GM21786 (cell line): Measurements from ENCODE around the gene CCDC33.

Experiments used
- ATAC-seq: cut with Tn5 transposase; IDR thresholded peaks from one replicate; pipeline ENCODE4 v1.9.1; 2021; ENCODE audit not compliant: unreplicated experiment

CCDC33 gene

DNA sequence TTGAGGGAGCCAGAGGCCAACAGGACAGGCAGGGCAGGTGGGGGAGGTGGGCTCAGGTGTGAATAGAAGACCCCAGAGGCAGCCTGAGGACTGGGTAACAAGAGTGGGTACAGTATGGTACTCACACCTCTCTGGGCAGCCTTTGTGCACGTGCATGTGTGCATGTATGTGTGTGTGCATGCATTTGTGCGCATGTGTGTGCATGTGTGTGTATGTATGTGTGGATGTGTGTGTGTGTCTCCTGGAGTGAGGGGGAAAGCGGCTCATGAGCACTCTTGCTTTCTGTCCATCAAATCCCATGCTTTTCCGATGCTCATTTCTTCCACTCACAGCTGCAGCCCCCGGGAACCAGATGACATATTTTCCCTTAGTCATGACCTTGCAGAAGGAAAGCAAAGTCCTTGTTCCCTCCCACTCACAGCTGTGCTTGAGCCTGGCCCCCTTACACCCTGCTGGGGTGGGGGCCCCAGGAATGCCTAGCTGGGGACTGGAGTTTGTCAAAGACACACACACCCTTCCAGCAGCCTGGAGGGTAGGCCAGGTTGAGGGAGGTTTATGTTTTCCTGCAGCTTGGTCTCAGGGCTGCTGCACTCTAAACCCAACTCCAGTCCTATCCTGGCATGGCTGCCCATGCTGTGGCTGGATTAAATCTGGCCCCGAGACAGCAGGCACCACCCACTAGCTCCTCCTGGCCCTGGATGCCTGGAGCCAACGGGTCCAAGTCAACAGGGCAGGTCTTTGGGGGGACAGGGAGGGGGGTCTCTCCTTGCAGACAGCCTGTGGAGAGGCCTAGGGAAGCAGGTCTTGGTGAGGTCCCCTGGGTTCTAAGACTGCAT is 22.5 kb downstream of the CCDC33 start:
- no peak for ATAC-seq

GRCh38 chr15:74259292-74259648 is 23.1 kb downstream of the CCDC33 start:
- no peak for ATAC-seq

DNA sequence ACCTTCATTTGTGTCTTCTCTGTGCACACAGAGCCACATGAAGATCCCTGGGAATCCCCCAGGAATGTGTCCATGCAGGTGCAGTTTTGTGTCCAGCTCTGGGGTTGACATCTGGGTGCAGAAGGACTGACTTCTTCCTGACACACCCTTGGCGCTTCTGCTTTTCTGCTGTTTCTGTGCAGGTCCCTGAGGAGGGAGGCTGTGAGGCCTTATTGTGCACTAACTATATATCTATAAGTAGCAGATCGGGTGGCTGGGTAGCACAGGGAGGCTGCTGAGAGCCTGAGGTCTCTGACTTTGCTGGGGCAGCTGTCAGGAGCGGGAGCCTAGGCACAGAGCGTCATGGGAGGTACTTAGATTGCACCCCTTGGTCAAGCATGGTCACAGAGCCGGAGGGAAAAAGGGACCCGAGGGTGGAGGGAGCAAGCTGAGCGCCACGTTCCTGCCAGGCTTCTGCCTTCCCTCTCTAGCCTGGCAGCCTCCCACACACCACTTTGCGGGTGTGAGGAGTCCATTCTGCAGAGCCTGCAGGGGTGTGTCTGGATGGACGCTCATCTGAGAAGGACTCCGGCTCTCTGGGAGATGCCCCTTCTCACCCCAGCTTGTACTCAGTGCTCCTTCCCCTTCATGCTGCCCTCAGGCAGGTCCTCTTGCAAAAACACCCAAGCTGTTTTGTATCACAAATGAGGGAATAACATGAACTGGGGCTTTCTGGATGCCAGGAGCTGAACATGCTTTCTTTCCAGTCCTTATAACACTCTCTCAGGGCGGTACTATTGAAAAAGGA is 23.9 kb downstream of the CCDC33 start:
- ATAC-seq = no peak

DNA sequence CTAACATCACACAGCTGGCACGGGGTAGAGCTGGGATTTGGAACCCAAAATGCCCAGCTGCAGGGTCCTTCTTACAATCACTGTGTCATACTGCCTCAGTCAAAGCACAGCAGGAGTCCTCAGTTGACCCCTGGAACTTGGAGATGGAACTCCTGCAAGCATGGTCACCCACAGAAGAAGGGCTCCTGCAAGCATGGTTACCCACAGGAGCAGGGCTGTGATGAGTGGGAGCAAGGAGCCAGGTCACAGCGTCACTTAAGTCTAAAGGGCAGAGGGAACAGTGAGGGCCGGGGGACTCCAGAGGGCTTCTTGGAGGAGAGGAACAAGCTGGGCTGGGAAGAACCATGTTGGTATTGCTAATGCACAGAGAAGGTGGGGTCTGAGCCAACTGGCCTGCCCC is 24.9 kb downstream of the CCDC33 start:
- ATAC-seq = no peak

DNA sequence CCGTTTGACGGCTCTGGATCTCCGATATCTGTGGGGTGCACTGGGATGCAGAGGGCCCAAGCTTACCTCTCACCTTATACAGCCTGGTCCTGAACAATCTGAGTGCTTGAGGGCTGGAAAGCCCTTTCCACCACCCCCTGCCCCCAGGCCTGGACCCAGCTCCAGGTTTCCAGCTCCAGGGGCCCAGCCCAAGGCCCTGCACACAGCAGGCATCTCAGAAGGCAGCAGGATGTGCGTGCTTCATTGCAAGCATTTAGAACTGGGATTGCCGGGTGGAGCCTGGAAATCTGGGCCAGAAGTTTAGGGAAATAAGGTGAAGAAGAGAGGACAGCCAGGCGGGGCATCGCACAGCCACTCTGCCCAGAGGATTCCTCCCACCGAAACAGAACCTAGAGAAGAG is 25.6 kb downstream of the CCDC33 start:
- no peak for ATAC-seq

DNA sequence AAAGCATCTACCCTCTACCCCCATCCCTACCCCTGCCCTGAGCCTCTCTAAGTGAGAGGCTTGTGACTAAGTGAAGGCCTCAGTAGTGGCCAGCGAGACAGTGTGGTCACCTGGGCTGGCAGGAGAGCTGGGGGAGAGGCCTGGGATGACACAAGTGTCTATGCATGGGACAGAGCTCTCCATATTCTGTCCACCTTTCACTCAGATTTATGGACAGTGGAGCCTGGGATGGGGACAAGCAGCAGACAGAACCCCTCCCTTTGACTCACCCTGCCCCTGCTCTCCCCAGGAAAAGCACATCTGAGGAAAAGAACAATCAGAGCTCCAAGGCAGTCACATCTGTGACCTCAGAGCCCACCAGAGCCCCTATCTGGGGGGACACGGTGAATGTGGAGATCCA is 26.0 kb downstream of the CCDC33 start:
- no peak for ATAC-seq

DNA sequence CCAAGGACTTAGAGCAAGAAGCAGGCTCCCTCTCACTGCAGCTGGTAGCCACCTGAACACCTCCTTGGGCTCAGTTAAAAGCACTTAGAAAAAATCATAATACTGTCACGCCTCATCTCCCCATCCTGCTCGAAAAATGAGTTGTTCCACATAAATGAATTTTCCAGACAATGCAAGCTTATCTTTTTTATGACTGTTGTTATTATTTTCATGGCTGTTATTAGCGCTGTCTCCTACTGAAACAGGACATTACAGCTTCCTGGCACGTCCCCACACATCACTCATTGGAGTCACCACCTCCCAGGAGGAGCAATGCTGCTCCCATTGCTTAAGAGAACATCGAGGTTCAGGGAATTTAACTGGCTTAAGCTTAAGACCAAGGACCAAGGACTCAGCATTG is 26.5 kb downstream of the CCDC33 start:
- ATAC-seq = no peak

DNA sequence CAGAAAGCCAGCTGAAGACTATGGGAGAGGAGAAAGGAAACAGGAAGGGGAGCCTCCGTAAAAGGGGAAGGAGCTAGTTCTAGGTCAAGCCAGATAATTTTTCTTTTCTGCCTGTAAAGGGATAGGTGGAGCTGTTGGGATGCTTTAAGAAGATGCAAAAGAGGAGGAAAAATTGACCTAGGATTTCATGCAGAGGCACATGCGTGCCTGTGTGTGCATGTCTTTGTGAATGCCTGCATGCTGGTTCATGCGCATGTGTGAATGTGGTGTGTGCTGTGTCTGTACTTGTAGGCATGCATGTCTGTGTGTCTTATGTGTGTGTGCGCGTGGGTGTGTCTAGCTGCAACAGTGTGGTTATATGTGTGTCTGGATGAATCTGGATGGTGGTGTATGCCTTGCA is 27.3 kb downstream of the CCDC33 start:
- ATAC-seq = no peak

DNA sequence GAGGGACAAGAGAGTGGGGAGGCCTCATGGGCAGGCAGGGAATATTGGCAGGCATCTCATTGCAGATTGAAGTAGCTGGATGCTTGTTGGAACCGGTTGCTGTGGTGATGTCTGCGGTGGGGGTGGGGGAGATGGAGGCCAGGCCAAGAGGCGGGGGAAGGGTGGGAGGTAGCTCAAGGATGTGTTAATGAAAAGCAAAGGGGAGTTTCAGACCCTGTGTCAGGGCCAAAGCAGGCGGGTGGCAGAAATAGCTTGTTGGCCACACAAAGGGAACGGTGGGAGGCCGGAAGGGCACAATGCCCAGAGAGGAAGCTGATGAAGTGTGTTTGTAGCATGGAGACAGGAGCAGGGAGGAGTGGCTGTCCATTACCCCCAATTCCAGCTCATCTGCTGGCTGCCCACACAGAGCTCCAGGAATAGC is 28.0 kb downstream of the CCDC33 start:
- ATAC-seq = no peak

GRCh38 chr15:74265046-74265639 is 29.0 kb downstream of the CCDC33 start:
- no peak for ATAC-seq

- no peak for ATAC-seq
These were observed 31.9 kb downstream of the CCDC33 start for GRCh38 chr15:74268020-74268419.

DNA sequence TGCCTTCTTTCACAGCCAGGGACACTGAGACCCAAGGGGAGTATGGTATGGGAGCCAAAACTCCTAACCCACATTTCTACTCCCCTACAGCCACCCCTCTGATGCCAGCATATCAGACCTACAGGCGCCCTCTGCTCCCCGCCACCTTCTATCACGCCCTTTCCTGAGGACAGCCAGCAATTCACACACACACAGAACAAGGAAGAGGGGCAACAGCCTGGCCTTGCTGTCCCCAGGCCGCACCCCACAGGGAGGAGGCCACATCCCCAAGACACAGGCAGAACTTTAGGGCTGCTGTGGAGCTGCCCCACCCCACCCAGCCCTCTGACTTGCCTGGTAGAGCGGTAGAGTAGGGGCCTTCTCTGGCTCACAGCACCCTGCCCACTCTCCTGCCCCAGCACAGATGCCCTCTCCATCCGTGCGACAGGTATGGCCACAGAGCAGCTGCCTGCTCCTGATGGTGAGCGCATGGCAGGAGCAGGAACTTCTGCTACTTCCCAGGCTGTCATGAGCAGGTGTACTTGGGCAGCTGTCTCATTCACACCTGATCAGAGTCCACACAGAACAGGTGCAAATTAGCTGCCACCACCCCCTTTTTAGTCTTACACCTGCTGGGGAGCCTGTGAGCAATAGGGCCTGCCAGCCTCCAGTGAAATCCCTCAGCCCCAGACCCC is 33.4 kb downstream of the CCDC33 start:
- no peak for ATAC-seq

DNA sequence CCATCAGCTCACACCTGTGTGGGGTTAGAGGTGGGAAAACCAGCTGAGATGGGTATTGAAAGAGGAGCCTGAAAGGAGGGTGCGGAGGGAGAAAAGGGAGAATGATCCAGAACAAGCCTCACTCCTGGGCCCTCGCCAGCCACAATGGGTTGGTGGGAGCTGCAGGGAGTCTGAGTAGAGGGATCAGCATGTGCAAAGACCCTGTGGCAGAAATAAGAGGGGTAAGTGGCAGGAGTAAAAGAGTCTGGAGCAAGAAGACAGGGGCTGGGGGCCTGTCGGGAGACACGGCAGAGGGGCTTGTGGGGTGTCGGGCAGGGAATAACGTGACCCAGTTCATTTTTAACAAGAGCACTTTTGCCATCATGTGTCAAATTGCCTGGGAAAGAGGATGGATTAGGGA is 34.0 kb downstream of the CCDC33 start:
- no peak for ATAC-seq

- ATAC-seq = no peak
These were observed 34.9 kb downstream of the CCDC33 start for GRCh38 chr15:74270854-74271520.

DNA sequence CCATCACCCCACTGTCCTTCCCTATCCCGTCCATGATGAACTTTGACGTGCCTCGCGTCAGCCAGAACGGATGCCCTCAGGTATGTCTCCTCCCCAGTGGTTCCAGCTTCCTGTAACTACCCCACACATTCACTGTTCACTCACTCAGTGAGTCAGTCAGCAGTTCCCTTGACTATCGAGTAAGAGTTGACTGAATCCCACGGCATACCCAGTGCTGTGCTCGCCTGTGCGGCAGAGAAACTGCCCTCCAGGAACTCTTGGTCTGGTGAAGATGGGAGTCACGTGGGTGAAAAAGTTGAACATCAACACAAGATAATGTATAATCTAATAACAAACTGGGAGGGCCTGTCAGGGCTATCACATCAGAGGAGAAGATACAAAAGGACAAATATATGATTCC is 36.7 kb downstream of the CCDC33 start:
- no peak for ATAC-seq

DNA sequence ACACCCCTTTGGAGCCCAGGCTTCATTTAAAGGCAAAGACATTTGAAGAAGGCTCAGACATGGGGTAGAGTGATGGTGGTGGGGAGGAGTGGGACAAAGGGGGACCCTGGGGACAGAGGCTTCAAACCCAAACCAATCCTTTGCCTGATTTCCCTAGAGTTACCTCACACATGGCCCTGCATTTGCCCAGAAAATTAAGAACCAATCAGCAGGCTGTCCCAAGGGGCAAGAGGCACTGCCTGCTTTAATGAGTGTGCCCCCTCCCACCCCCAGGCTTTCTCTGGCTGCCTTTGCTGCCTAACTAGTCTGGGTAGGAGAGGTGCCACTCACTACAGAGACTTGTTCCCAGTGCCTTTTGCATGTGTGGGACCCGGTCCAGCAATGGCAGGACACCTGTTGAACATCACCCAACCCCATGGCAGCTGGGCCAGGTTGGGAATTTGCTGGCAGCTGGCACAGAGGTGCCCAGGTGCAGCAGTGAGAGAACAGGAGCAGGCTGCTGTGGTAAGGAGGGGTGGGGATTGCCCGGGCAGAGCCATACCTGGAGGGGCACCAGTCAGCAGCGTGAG is 38.4 kb downstream of the CCDC33 start:
- ATAC-seq = no peak

DNA sequence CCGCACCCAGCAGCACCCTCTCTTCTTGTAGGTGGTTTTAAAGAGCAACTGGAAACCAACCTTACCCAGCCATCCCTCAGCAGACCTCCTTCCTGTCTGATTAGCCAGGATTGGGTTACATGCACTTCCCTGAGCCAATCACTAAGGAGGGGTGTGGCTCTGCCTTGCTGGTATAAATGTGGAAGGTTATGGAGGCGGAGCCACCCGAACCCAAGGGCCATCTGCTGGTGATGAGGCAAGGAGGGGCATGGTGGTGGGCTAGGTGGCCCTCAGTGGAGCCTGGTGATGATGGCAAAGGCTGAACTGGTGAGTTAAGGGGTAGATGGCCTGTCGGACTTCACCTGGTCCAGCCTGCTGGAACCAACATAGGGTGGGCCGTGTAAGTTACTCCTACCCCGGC is 39.8 kb downstream of the CCDC33 start:
- ATAC-seq = no peak

GRCh38 chr15:74276560-74276959 is 40.4 kb downstream of the CCDC33 start:
- no peak for ATAC-seq

DNA sequence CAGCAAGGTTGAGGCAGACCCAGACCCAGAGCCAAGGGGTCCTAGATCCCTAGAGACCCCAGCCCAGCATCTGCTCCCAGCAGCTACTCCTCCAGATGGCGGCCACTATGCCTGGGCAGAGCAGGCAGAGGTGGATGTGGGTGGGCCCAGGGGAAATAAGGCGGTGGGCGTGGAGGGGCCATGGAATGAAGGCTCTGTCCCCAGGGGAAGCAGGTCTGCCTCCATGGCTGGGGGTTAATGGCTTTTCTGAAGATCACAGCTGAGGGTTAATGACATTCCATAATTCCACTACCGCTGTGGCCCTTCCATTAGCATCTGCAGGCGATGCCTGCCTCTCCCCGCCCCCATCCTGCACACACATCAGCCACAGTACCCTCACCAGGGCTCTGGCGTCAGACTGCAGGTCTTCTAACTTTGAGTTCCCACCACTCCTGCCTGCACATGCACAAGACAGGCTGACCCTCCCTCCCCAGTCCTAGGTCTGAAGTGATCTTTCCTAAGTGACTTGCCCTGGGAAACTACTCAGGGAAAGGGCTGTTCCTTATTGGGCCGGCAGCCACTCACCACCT is 41.2 kb downstream of the CCDC33 start:
- ATAC-seq = no peak

DNA sequence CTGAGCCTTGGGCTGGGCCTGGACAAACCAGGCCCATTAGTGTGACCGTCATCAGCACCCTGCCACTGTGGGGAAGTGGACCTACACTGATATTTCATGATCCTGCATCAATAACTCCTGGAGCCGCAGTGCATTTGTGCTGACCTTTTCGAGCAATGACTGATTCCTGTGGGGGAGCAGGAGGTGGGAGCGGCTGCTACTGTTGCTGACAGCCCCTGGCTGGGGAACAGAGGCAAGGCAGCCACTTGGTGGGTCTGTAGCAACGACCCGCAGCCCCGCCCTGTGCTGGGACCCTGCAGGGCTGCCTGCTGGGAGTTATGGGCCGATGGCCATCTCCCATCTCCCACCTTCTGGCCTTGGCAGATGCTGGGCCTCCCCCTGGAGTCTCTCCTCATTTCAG is 42.1 kb downstream of the CCDC33 start:
- no peak for ATAC-seq
